Gastrocnemius medialis (tissue), 4 donors: ENCODE measurements around the gene TEN1. TPM values are rescaled to one million over a fixed set of nuclear protein-coding genes. Genes with fewer than 3 reads are reported as not detected.

Experiments used
- ATAC-seq, 2 donors: fragments of 150-250 bp; one replicate each; pipeline ENCODE4 v1.9.1; 2016
- DNase-seq, 2 donors: peaks; one replicate each; pipeline ENCODE4 v3.0.0-alpha.2; 2019
- H3K27ac ChIP-seq, 4 donors: fragments of 200-600 bp; sonication (generic); 1 replicate in 1 of 4; 2 replicates in 3 of 4; pipeline ENCODE4 v1.5.1; 2016 to 2018; ENCODE audit warnings: mild to moderate bottlenecking in 2 of 4, moderate library complexity in 1 of 4
- H3K27me3 ChIP-seq, 3 donors: fragments of 200-600 bp; sonication (generic) in 2 of 3; 1 replicate in 1 of 3; 2 replicates in 2 of 3; pipeline versions ENCODE4 v1.5.1 to v1.6.0; 2016 to 2019; ENCODE audit warnings: mild to moderate bottlenecking in 1 of 3, moderate library complexity in 1 of 3
- H3K36me3 ChIP-seq, 2 donors: fragments of 200-600 bp; sonication (generic) in 1 of 2; one replicate each; pipeline ENCODE4 v1.5.1; 2017 to 2018
- H3K4me1 ChIP-seq, 2 donors: fragments of 200-600 bp; sonication (generic) in 1 of 2; one replicate each; pipeline ENCODE4 v1.5.1; 2016 to 2017; ENCODE audit warnings: mild to moderate bottlenecking in 2 of 2
- H3K4me3 ChIP-seq, 4 donors: fragments of 200-600 bp; sonication (generic) in 3 of 4; 1 replicate in 1 of 4; 2 replicates in 3 of 4; pipeline ENCODE4 v1.5.1; 2016 to 2019; ENCODE audit warnings: mild to moderate bottlenecking in 2 of 4
- H3K9me3 ChIP-seq, 3 donors: fragments of 200-600 bp; sonication (generic) in 2 of 3; 1 replicate in 1 of 3; 2 replicates in 2 of 3; pipeline ENCODE4 v1.5.1; 2016 to 2019
- CTCF ChIP-seq, 5 experiments: fragments of 450-650 bp in 3 of 5; fragments of 200-600 bp in 2 of 5; sonication (generic) in 2 of 5; IDR thresholded peaks in 4 of 5; conservative IDR thresholded peaks in 1 of 5; 1 replicate in 4 of 5; 2 replicates in 1 of 5; pipeline ENCODE4 v1.5.1; 2016 to 2019; ENCODE audit warnings: antibody characterized with exemption in 5 of 5, mild to moderate bottlenecking in 3 of 5, moderate library complexity in 3 of 5
- POLR2A ChIP-seq, 2 donors: fragments of 450-650 bp; IDR thresholded peaks; one replicate each; pipeline ENCODE4 v1.6.1; 2017; ENCODE audit warnings: antibody characterized with exemption in 2 of 2, mild to moderate bottlenecking in 2 of 2, moderate library complexity in 2 of 2
- in situ Hi-C, 4 donors: fragments of 200-750 bp; cut with MboI; loops; one replicate each; pipeline versions ENCODE4 v1.15.0 to v1.8.0; 2017; ENCODE audit warnings: low sequenced_read_pairs in 4 of 4
- intact Hi-C: fragments of 100-400 bp; cut with DNase I; formaldehyde crosslinking; loops from one replicate; pipeline ENCODE4 v1.15.1; 2023; ENCODE audit warnings: low total_unique reads
- total RNA-seq, 4 donors: library from RNA; depleted of rRNA; stranded (reverse); fragments of >200 nt; gene quantifications; one replicate each; pipeline versions ENCODE4 v1.1.0 to v1.2.3, GENCODE V29; 2016

Gene TEN1
- total RNA-seq, 4 donors from 2014 or later, result 4.2 to 9.2 (median 6.8) TPM

- in situ Hi-C loops (no loop called here), intact Hi-C loops (no loop called here)
- ATAC-seq (no peak), DNase-seq (no peak)
- no peaks in the 10 kb centered on the region for H3K27me3 ChIP-seq
- H3K4me3 ChIP-seq, result no peak overlapping the region
- no peaks in the 10 kb centered on the region for H3K4me1 ChIP-seq
- no peaks in the 10 kb centered on the region for H3K36me3 ChIP-seq
- no peaks in the 10 kb centered on the region for H3K9me3 ChIP-seq
- TF ChIP-seq POLR2A (IDR thresholded peaks at IDR 0.05) (no peak), CTCF (IDR thresholded peaks at IDR 0.05 in 4 of 5, conservative IDR thresholded peaks at IDR 0.05 in 1 of 5) (no peak)
- H3K27ac ChIP-seq, result no peak overlapping the region
Measured at GRCh38 chr17:76032073-76032779, 53.2 kb downstream of the TEN1 start.

GRCh38 chr17:76032780-76033108 is 53.7 kb downstream of the TEN1 start:
- DNase-seq (no peak), ATAC-seq (no peak)
- TF ChIP-seq POLR2A (IDR thresholded peaks at IDR 0.05), result no peak
- no peak for TF ChIP-seq CTCF (IDR thresholded peaks at IDR 0.05 in 4 of 5, conservative IDR thresholded peaks at IDR 0.05 in 1 of 5)
- Histone ChIP-seq H3K4me1 (no peaks in the 10 kb centered on the region), H3K36me3 (peaks cover 0 to under 1% of the 10 kb centered on the region in 2 donors), H3K4me3 (no peak overlapping the region), H3K27me3 (no peaks in the 10 kb centered on the region), H3K9me3 (no peaks in the 10 kb centered on the region), H3K27ac (no peak overlapping the region)
- intact Hi-C loops, result no loop called here
- in situ Hi-C loops, result no loop called here

- no peak for ATAC-seq
- Histone ChIP-seq H3K4me3 (no peak overlapping the region), H3K36me3 (peaks cover 0 to 5% of the 10 kb centered on the region in 2 donors), H3K4me1 (no peaks in the 10 kb centered on the region), H3K27me3 (no peaks in the 10 kb centered on the region), H3K27ac (no peak overlapping the region), H3K9me3 (no peaks in the 10 kb centered on the region)
- in situ Hi-C loops (no loop called here), intact Hi-C loops (no loop called here)
- no peak for TF ChIP-seq POLR2A (IDR thresholded peaks at IDR 0.05)
- no peak for DNase-seq
Measured at GRCh38 chr17:76033139-76033538, 54.1 kb downstream of the TEN1 start.

- no peak overlapping the region for H3K27ac ChIP-seq
- peaks cover 0 to 20% of the 10 kb centered on the region in 2 donors for H3K36me3 ChIP-seq
- no peaks in the 10 kb centered on the region for H3K9me3 ChIP-seq
- H3K27me3 ChIP-seq, result no peaks in the 10 kb centered on the region
- no peaks in the 10 kb centered on the region for H3K4me1 ChIP-seq
- H3K4me3 ChIP-seq, result no peak overlapping the region
- DNase-seq (no peak), ATAC-seq (no peak)
- intact Hi-C loops, result no loop called here
- no peak for TF ChIP-seq CTCF (IDR thresholded peaks at IDR 0.05 in 4 of 5, conservative IDR thresholded peaks at IDR 0.05 in 1 of 5)
- TF ChIP-seq POLR2A (IDR thresholded peaks at IDR 0.05), result no peak
- in situ Hi-C loops, result no loop called here
Measured at GRCh38 chr17:76034428-76035350, 55.6 kb downstream of the TEN1 start.

GRCh38 chr17:76036497-76037261 is 57.6 kb downstream of the TEN1 start:
- ATAC-seq (no peak), DNase-seq (no peak)
- intact Hi-C loops, result no loop called here
- in situ Hi-C loops, result no loop called here
- no peaks in the 10 kb centered on the region for H3K27me3 ChIP-seq
- no peak overlapping the region for H3K4me3 ChIP-seq
- H3K4me1 ChIP-seq, result no peaks in the 10 kb centered on the region
- peaks cover 4 to 40% of the 10 kb centered on the region in 2 donors for H3K36me3 ChIP-seq
- no peak for TF ChIP-seq CTCF (IDR thresholded peaks at IDR 0.05 in 4 of 5, conservative IDR thresholded peaks at IDR 0.05 in 1 of 5)
- no peaks in the 10 kb centered on the region for H3K9me3 ChIP-seq
- no peak overlapping the region for H3K27ac ChIP-seq
